Endometrial microvascular endothelial cells (primary cell): ENCODE results near the gene CWF19L1. TPM values are rescaled to one million over a fixed set of nuclear protein-coding genes. Genes with fewer than 3 reads are reported as not detected.

Experiments
- in situ Hi-C: cut with HindIII; loops from 2 replicates; pipeline ENCODE4 v1.10.0; 2017; ENCODE audit warnings: low sequenced_read_pairs, low pct_unique_long_range_greater_than_20kb; ENCODE audit errors: inconsistent ontology term
- total RNA-seq: library from RNA; depleted of rRNA; stranded (reverse); fragments of >200 nt; gene quantifications from one replicate; pipeline ENCODE4 v1.2.3, GENCODE V29; 2015; ENCODE audit errors: inconsistent ontology term

The CWF19L1 gene
- total RNA-seq, 1 donor from 2014 or later, result 38.8 TPM

GRCh38 chr10:100265821-100266485, 1.5 kb downstream of the CWF19L1 start:
- in situ Hi-C loops, result no loop called here

- in situ Hi-C loops, result no loop called here
Observed at GRCh38 chr10:100254191-100254590, 13.2 kb downstream of the CWF19L1 start.

GRCh38 chr10:100253041-100253440, 14.4 kb downstream of the CWF19L1 start:
- in situ Hi-C loops, result no loop called here

- in situ Hi-C loops, result no loop called here
Observed at GRCh38 chr10:100248820-100249219, 18.6 kb downstream of the CWF19L1 start.

- in situ Hi-C loops, result no loop called here
Observed at GRCh38 chr10:100245484-100246220, 21.8 kb downstream of the CWF19L1 start.

GRCh38 chr10:100239851-100240250, 27.6 kb downstream of the CWF19L1 start:
- in situ Hi-C loops, result no loop called here

- in situ Hi-C loops, result no loop called here
Observed at GRCh38 chr10:100238429-100238828, 29.0 kb downstream of the CWF19L1 start.

GRCh38 chr10:100232101-100232500, 35.3 kb downstream of the CWF19L1 start:
- in situ Hi-C loops, result no loop called here

GRCh38 chr10:100229819-100230422, 37.5 kb downstream of the CWF19L1 start:
- in situ Hi-C loops, result no loop called here

GRCh38 chr10:100223879-100224278, 43.6 kb downstream of the CWF19L1 start:
- in situ Hi-C loops, result no loop called here

- in situ Hi-C loops, result no loop called here
Observed at GRCh38 chr10:100222529-100222928, 44.9 kb downstream of the CWF19L1 start.

- in situ Hi-C loops, result no loop called here
Observed at GRCh38 chr10:100216006-100216405, 51.4 kb downstream of the CWF19L1 start.

- in situ Hi-C loops, result no loop called here
Observed at GRCh38 chr10:100209303-100209702, 58.1 kb downstream of the CWF19L1 start.

GRCh38 chr10:100208276-100208675, 59.2 kb downstream of the CWF19L1 start:
- in situ Hi-C loops, result no loop called here

GRCh38 chr10:100204370-100204769, 63.1 kb downstream of the CWF19L1 start:
- in situ Hi-C loops, result no loop called here

- in situ Hi-C loops, result no loop called here
Observed at GRCh38 chr10:100201549-100201948, 65.9 kb downstream of the CWF19L1 start.

- in situ Hi-C loops, result no loop called here
Observed at GRCh38 chr10:100194711-100195110, 72.7 kb downstream of the CWF19L1 start.

- in situ Hi-C loops, result no loop called here
Observed at GRCh38 chr10:100192350-100192749, 75.1 kb downstream of the CWF19L1 start.

- in situ Hi-C loops, result no loop called here
Observed at GRCh38 chr10:100186253-100187212, 80.9 kb downstream of the CWF19L1 start.
